ENCODE data around the gene BLM.
A peak's percentile ranks its signal among the peaks of the same experiment; 100 is the strongest.
"Not testable (repeated sequence)": the region's sequence is repeated elsewhere in the genome, so short reads cannot be mapped to it uniquely, and the experiment has no call there.

BLM gene

DNA sequence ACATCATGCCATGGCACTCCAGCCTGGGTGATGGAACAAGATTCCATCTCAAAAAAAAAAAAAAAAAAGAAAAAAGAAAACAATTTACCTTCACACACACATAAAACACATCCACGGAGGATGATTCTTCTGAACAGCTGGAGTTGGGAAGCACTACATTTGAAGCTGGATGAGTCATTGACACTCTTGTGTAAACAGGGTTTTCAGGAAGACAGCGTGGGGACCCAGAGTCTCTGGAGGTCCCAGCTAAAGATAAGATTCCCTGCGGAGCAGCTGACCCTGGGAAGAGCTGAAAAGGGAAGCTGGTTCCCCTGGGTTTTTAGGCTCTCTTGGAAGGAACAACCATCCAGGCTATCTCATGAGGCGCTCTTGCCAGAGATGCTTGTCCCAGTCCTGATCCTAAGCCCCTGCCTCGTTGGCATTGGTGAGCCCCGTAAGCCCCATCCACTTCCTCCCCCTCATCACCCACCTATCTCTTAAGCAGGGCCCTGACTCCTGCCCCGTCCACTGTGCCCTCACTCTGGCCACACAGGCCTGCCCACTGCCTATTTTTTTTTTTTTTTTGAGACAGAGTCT is 119.2 kb downstream of the BLM start:
- peaks cover 31% of the 10 kb centered on the region for H3K4me1 ChIP-seq (ENCODE audit: control insufficient read depth, insufficient read depth, low read length, poor library complexity, severe bottlenecking)
- H3K27ac ChIP-seq (ENCODE audit: low read depth, low read length, severe bottlenecking): peak overlapping the region; percentile 80
- WGBS, 2 experiments (ENCODE audit: insufficient coverage in 2 of 2): 68 to 81% methylated on average over 4 to 6 of the region's 7 CpGs
- no peaks in the 10 kb centered on the region for H3K36me3 ChIP-seq (ENCODE audit: control insufficient read depth, insufficient read depth, low read length)
- H3K4me3 ChIP-seq (ENCODE audit: extremely low read depth, insufficient read depth, low read length, poor library complexity, severe bottlenecking): no peak overlapping the region
- no peaks in the 10 kb centered on the region for H3K9me3 ChIP-seq (ENCODE audit: control insufficient read depth, low read length)

DNA sequence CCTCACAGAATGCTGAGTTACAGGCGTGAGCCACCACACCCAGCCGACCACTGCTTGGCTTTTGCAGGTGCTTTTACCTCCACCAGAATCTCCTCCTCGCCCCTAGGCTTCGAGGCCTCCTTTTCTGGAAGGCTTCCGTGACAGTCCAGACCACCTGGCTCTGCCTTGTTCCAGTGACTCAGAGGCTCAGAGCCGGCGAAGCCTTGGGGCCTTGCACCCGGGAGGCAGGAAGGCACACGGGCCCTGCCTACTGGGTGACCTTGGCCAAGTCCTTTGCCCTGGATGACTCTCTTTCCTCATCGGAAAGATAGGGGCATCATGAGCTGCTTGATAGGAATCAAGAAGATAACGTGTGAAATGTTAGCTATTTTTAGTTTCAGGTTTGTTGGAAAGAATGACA is 119.9 kb downstream of the BLM start:
- H3K4me3 ChIP-seq (ENCODE audit: extremely low read depth, insufficient read depth, low read length, poor library complexity, severe bottlenecking): no peak overlapping the region
- H3K27ac ChIP-seq (ENCODE audit: low read depth, low read length, severe bottlenecking): peak overlapping the region; percentile 10
- H3K9me3 ChIP-seq (ENCODE audit: control insufficient read depth, low read length): no peaks in the 10 kb centered on the region
- peaks cover 31% of the 10 kb centered on the region for H3K4me1 ChIP-seq (ENCODE audit: control insufficient read depth, insufficient read depth, low read length, poor library complexity, severe bottlenecking)
- H3K36me3 ChIP-seq (ENCODE audit: control insufficient read depth, insufficient read depth, low read length): no peaks in the 10 kb centered on the region
- WGBS, 2 experiments (ENCODE audit: insufficient coverage in 2 of 2): 94 to 98% methylated on average over 11 of the region's 11 CpGs

DNA sequence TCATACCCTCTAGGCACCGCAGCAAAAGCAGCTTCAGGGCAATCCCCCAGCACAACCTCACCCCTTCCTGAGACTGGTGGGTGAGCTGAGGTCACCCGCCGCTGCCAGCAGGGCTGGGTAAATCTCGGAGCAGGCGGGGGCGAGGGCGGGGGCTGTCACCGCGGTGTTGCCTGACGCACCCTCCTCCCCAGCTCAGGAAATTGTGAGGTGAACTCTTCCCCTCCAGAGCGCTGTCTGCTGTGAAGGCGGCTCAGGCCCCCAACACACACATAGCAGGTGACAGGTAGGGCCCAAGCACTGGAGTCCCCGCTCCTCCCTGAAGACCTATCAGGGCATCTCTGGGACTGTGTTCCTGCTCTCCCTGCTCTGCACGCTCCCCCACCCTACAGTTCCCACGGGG is 121.0 kb downstream of the BLM start:
- Histone ChIP-seq H3K27ac (ENCODE audit: low read depth, low read length, severe bottlenecking) (no peak overlapping the region), H3K9me3 (ENCODE audit: control insufficient read depth, low read length) (no peaks in the 10 kb centered on the region), H3K4me3 (ENCODE audit: extremely low read depth, insufficient read depth, low read length, poor library complexity, severe bottlenecking) (no peak overlapping the region), H3K4me1 (ENCODE audit: control insufficient read depth, insufficient read depth, low read length, poor library complexity, severe bottlenecking) (peaks cover 31% of the 10 kb centered on the region), H3K36me3 (ENCODE audit: control insufficient read depth, insufficient read depth, low read length) (no peaks in the 10 kb centered on the region)
- WGBS, 2 experiments (ENCODE audit: insufficient coverage in 2 of 2): 93 to 95% methylated on average over 12 of the region's 15 CpGs

DNA sequence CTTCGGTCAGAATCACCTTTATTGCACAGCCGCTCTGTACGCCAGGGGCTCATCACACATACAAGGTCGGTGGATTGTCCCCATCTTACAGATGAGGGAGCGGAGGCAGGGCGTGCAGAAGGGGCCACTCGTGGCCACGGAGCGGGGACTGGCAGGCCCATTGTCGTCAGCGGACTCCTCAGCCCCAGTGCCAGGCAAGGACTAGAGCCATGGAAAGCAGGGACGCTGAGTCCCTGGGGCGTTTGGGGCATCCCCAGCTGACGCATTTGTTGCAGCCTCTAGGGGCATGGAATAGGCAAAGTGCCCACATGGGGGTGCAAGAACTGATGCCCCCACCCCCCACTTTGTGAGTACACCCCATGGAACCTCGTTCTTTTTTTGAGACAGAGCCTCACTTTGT is 121.4 kb downstream of the BLM start:
- 96 to 98% methylated on average over 14 to 15 of the region's 15 CpGs for WGBS, 2 experiments (ENCODE audit: insufficient coverage in 2 of 2)
- no peaks in the 10 kb centered on the region for H3K9me3 ChIP-seq (ENCODE audit: control insufficient read depth, low read length)
- H3K4me3 ChIP-seq (ENCODE audit: extremely low read depth, insufficient read depth, low read length, poor library complexity, severe bottlenecking): no peak overlapping the region
- H3K36me3 ChIP-seq (ENCODE audit: control insufficient read depth, insufficient read depth, low read length): no peaks in the 10 kb centered on the region
- peaks cover 31% of the 10 kb centered on the region for H3K4me1 ChIP-seq (ENCODE audit: control insufficient read depth, insufficient read depth, low read length, poor library complexity, severe bottlenecking)
- no peak overlapping the region for H3K27ac ChIP-seq (ENCODE audit: low read depth, low read length, severe bottlenecking)

DNA sequence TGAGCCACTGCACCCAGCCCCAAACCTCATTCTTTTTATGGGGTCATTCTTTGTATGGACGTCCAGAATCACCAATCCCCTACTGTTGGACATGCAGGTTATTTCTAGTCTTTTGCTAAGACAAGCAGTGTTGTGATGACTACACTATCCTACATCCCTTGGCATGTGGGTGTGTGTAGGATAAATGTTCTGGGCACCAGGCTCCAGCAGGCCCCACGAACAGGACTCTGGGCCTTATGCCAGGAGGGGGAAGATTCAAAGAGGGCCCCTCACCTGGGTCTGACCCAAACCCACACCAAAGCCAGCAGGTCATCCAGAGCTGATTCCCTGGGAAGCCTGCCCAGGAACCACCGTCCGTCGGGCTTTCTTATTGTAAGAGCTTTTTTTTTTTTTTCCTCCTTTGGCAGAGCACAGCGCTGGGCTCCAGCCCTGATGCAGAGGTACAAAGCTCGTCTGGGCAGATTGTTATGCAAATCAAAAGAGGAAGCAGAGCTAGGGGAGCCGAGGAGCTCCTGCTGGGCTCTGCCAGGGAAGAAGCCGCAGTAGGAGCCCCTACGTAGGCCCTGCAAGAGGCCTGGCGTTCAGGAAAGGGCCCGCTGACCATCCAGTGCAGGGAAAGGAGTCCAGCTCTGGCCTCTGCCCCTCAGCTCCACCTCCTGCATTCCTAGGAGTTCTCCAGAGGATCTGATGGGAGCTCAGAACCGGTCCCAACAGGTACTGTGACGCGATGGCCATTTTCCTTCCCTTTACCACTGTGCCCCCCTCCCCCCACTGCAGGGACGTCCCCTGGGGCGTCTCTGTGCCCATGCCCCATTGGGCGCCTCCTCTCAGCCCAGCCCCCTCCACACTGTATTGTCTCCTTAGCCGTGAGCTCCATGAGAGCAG is 122.3 kb downstream of the BLM start:
- Histone ChIP-seq H3K4me3 (ENCODE audit: extremely low read depth, insufficient read depth, low read length, poor library complexity, severe bottlenecking) (no peak overlapping the region), H3K9me3 (ENCODE audit: control insufficient read depth, low read length) (no peaks in the 10 kb centered on the region), H3K4me1 (ENCODE audit: control insufficient read depth, insufficient read depth, low read length, poor library complexity, severe bottlenecking) (peaks cover 31% of the 10 kb centered on the region), H3K27ac (ENCODE audit: low read depth, low read length, severe bottlenecking) (peak overlapping the region; percentile 30), H3K36me3 (ENCODE audit: control insufficient read depth, insufficient read depth, low read length) (no peaks in the 10 kb centered on the region)
- 37 to 46% methylated on average over 10 to 14 of the region's 19 CpGs for WGBS, 2 experiments (ENCODE audit: insufficient coverage in 2 of 2)

DNA sequence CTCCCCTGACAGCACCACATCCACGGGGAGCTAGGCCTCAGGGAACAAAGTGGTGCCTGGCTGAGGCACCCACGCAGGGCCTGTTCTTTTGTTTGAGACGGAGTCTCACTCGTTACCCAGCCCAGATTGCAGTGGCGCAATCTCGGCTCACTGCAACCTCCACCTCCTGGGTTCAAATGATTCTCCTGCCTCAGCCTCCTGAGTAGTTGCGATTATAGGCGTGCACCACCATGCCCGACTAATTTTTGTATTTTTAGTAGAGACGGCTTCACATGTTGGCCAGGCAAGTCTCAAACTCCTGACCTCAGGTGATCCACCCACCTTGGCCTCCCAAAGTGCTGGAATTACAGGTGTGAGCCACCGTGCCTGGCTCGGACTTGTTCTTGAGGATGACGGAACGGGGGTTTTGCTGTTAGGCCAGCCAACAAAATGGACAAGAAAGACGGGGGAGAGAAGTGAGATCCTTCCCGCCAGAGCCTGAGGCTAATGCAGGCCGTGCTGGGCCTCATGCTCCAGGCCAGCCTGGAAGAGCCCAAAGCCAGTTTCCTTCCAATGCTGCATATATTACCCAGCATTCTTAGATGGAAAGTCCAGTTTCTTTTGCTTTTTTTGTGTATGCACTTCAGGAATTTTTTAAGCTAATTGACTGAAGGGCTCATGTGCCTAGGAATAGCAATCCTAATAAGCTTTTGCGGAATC is 123.2 kb downstream of the BLM start:
- 88 to 91% methylated on average over 15 to 16 of the region's 18 CpGs for WGBS, 2 experiments (ENCODE audit: insufficient coverage in 2 of 2)
- Histone ChIP-seq H3K27ac (ENCODE audit: low read depth, low read length, severe bottlenecking) (peak overlapping the region; percentile 77), H3K9me3 (ENCODE audit: control insufficient read depth, low read length) (no peaks in the 10 kb centered on the region), H3K36me3 (ENCODE audit: control insufficient read depth, insufficient read depth, low read length) (no peaks in the 10 kb centered on the region), H3K4me3 (ENCODE audit: extremely low read depth, insufficient read depth, low read length, poor library complexity, severe bottlenecking) (no peak overlapping the region), H3K4me1 (ENCODE audit: control insufficient read depth, insufficient read depth, low read length, poor library complexity, severe bottlenecking) (peaks cover 34% of the 10 kb centered on the region)

DNA sequence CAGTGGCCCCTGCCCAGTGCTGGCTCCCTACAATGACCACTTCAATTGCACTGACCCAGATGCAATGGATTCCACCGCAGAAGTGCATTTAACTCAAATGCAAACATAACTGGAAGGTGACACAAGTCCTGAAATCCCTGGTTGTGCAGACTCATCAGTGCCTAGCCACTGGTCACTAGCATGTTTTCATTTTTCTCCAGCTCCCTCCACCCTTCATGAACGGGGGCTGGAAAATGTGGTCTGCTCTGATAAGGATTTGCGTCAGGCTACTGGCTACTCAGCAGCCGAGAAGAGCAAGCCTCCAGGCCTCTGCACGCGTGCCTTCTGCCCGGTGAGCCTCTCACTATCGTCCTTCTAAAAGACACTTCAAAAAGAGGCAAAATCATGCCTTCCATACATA is 123.8 kb downstream of the BLM start:
- H3K4me3 ChIP-seq (ENCODE audit: extremely low read depth, insufficient read depth, low read length, poor library complexity, severe bottlenecking): no peak overlapping the region
- H3K9me3 ChIP-seq (ENCODE audit: control insufficient read depth, low read length): no peaks in the 10 kb centered on the region
- no peaks in the 10 kb centered on the region for H3K36me3 ChIP-seq (ENCODE audit: control insufficient read depth, insufficient read depth, low read length)
- H3K4me1 ChIP-seq (ENCODE audit: control insufficient read depth, insufficient read depth, low read length, poor library complexity, severe bottlenecking): peaks cover 39% of the 10 kb centered on the region
- peak overlapping the region; percentile 77 for H3K27ac ChIP-seq (ENCODE audit: low read depth, low read length, severe bottlenecking)
- 85 to 90% methylated on average over 1 to 2 of the region's 8 CpGs for WGBS, 2 experiments (ENCODE audit: insufficient coverage in 2 of 2)

DNA sequence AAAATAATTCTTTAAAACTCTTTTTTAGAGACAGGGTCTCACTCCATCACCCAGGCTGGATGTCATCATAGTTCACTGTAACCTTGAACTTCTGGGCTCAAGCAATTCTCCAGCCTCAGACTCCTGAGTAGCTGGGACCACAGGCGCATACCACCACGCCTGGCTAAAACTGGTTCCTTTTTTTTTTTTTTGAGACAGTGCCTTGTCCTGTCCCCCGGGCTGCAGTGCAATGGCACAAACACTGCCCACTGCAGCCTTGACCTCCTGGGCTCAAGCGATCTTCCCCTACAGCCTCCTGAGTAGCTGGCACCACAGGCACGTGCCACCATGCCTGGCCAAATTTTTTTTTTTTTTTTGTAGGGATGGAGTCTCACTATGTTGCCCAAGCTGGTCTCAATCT is 127.5 kb downstream of the BLM start:
- 85 to 96% methylated on average over 4 to 5 of the region's 5 CpGs for WGBS, 2 experiments (ENCODE audit: insufficient coverage in 2 of 2)
- Histone ChIP-seq H3K4me1 (ENCODE audit: control insufficient read depth, insufficient read depth, low read length, poor library complexity, severe bottlenecking) (peaks cover 24% of the 10 kb centered on the region), H3K27ac (ENCODE audit: low read depth, low read length, severe bottlenecking) (peak overlapping the region; percentile 59), H3K4me3 (ENCODE audit: extremely low read depth, insufficient read depth, low read length, poor library complexity, severe bottlenecking) (no peak overlapping the region), H3K36me3 (ENCODE audit: control insufficient read depth, insufficient read depth, low read length) (no peaks in the 10 kb centered on the region), H3K9me3 (ENCODE audit: control insufficient read depth, low read length) (no peaks in the 10 kb centered on the region)

DNA sequence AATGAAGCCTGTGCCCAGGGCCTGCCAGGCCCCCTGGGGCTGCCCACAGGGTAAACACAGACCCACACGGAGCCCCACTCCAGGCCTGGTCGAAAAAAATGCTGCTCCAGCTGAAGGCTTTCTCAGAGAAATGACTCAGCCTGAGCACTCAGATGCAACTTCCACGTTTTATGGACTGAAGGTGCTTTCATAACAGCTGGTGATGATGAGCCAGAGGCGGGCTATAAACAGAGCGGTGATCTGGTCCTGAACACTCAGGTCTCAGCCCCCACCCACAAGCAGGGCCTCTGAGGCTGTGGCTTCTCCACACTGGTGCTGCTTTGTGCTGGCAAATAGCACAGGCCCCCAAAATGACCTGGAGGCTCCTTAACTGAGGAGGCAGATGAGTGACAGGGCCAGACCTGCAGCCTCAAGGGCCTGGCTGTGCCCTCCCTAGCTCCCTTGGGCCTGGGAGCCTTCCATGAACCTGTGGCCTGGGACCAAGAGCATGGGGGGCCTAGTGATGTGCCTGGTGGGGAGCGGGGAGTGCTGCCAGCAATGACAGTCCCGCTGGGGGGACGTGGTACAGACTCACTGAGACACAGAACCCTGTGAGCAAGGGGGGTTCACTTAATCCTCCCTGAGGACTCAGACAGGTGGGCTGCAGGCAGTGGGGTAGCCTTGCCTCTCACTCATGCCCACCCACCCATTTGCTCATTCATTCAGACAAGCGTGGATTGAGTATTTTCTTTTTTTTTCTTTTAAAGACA is 128.2 kb downstream of the BLM start:
- Histone ChIP-seq H3K4me3 (ENCODE audit: extremely low read depth, insufficient read depth, low read length, poor library complexity, severe bottlenecking) (no peak overlapping the region), H3K27ac (ENCODE audit: low read depth, low read length, severe bottlenecking) (peak overlapping the region; percentile 59), H3K4me1 (ENCODE audit: control insufficient read depth, insufficient read depth, low read length, poor library complexity, severe bottlenecking) (peaks cover 19% of the 10 kb centered on the region), H3K9me3 (ENCODE audit: control insufficient read depth, low read length) (no peaks in the 10 kb centered on the region), H3K36me3 (ENCODE audit: control insufficient read depth, insufficient read depth, low read length) (no peaks in the 10 kb centered on the region)
- WGBS, 2 experiments (ENCODE audit: insufficient coverage in 2 of 2): 80 to 83% methylated on average over 6 to 9 of the region's 9 CpGs

DNA sequence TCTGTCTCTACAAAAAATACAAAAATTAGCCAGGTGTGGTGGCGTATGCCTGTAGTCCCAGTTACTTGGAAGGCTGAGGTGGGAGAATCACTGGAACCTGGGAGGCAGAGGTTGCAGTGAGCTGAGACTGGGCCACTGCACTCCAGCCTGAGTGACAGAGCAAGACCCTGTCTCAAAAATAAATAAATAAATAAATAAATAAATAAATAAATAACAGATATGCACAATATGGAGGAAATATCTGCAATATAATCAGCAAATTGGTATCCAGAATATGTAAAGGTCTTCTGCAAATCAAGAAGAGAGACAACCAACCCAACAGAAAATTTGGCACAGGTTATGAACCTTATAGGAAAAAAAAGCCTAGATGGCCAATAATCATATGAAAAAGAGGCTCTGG is 132.3 kb downstream of the BLM start:
- not testable (repeated sequence) for H3K9me3 ChIP-seq (ENCODE audit: control insufficient read depth, low read length); H3K36me3 ChIP-seq (ENCODE audit: control insufficient read depth, insufficient read depth, low read length); H3K27ac ChIP-seq (ENCODE audit: low read depth, low read length, severe bottlenecking); H3K4me3 ChIP-seq (ENCODE audit: extremely low read depth, insufficient read depth, low read length, poor library complexity, severe bottlenecking)
- WGBS, 2 experiments (ENCODE audit: insufficient coverage in 2 of 2): 89% methylated on average over 1 of the region's 1 CpG; no CpG with 5 or more reads in 1 of the 2 experiments
- peaks cover 12% of the 10 kb centered on the region for H3K4me1 ChIP-seq (ENCODE audit: control insufficient read depth, insufficient read depth, low read length, poor library complexity, severe bottlenecking)
